Measurements from ENCODE around the gene FOXR1.
"Not testable (repeated sequence)": the region's sequence is repeated elsewhere in the genome, so short reads cannot be mapped to it uniquely, and the experiment has no call there.

FOXR1 gene

DNA sequence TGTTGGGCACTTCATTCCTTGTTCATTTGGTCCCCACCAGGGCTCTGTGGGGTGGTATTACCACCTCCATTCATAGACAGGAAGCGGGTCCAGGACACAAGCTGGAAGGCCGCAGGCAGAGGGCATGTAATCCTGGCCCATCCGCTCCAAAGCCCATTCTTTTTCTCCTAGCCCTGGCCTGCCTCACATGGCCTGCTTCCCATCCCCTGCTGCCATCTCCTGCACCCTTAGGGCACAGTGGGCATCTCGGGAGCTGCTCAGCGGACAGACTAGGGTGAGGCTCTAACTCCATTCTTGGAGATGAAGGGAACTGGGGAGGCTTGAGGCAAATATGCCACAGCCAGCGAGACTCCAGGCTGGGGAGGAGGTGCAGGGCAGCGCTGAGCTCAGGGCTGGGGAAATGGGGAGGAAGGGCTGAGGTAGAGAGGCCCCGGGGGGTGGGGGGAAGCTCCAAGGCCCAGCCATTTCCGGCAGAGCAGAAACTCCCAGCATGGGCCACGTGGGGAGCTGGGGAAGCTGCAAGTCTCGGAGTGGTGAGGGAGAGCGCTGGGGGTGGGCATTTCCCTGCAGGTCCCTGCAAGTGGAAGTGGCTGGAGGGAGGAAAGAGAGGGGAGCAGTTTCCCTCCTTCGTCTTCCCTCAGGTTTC lies 31.5 kb upstream of the FOXR1 start:
- DNase-seq (ENCODE audit: insufficient read length, low spot score), result no peak
- FAIRE-seq, result peak; percentile 85

DNA sequence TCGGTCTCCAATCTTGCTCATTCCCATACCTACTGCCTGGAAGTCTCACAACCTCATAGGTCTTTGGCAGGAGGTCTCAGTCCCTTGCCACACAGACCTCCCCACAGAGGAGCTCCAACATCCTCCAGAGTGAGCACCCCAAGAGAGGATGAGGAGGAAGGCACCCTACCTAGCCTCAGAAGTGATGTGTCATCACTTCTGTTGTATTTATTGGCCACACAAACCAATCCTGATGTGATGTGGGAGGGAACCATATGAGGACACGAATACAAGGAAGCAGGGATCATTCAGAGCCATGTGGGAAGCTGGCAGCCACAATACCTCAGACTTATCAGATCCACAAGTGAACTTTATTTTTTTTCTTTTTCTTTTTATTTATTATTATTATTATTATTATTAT lies 24.5 kb upstream of the FOXR1 start:
- DNase-seq (ENCODE audit: insufficient read length, low spot score) (no peak), FAIRE-seq (no peak)

- no peak for FAIRE-seq
- DNase-seq (ENCODE audit: insufficient read length, low spot score), result no peak
Observed at GRCh38 chr11:118948000-118948399, 23.6 kb upstream of the FOXR1 start.

- DNase-seq (ENCODE audit: insufficient read length, low spot score), result no peak
- FAIRE-seq, result no peak
Observed at GRCh38 chr11:118953265-118953664, 18.3 kb upstream of the FOXR1 start.

DNA sequence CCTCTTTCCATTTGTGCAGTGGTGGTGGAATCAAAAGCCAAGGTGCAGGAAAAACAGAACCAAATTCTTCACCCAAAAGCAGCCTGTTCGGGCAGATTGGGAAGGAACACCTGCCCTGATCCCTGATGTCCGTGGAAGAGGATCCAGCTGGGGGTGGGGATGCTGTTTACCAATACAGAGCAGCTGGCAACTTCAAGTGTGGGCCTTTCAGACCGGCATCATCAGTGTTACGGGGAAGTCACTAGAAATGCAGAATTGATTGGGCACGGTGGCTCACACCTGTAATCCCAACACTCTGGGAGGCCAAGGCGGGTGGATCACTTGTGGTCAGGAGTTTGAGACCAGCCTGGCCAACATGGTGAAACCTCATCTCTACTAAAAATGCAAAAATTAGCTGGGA lies 17.6 kb upstream of the FOXR1 start:
- not testable (repeated sequence) for DNase-seq (ENCODE audit: insufficient read length, low spot score); FAIRE-seq

DNA sequence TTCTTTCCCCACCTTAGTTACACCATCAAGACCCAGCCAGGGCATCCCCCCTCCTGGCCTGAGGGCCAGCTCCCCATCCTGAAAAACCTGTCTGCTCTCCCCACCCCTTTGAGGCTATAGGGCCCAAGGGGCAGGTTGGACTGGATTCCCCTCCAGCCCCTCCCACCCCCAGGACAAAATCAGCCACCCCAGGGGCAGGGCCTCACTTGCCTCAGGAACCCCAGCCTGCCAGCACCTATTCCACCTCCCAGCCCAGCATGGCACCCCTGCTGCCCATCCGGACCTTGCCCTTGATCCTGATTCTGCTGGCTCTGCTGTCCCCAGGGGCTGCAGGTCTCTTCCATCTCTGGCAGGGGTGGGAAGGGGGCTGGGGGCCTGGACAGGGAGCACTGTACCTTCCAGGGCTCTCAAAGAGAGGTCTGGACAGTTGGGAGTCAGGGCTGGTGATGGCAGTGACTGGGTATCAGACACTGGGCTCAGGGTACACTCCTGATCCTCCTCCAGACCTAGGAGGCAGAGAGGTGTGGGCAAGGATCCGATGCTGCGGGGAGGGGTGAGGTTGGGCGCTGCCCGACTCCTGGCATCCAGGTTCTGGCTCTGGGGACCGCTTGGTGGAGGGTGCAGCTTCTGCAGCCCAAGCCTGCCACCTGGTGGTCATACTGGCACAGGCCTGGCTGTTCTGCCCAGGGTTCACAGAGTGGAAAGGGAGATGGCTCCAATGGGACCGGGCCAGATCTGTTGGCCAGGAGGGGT lies 15.3 kb upstream of the FOXR1 start, which contains the start of gene UPK2:
TSS of gene UPK2 (plus strand) at position 205 of the 753 bp plus-strand sequence. CDS start at position 258, 53 bp downstream.
- FAIRE-seq (peak; percentile 86), DNase-seq (ENCODE audit: insufficient read length, low spot score) (peak; percentile 93)

GRCh38 chr11:118956847-118957469 lies 14.6 kb upstream of the FOXR1 start:
- DNase-seq (ENCODE audit: insufficient read length, low spot score), result no peak
- no peak for FAIRE-seq

GRCh38 chr11:118957549-118957948 lies 14.0 kb upstream of the FOXR1 start:
- FAIRE-seq (no peak), DNase-seq (ENCODE audit: insufficient read length, low spot score) (no peak)

DNA sequence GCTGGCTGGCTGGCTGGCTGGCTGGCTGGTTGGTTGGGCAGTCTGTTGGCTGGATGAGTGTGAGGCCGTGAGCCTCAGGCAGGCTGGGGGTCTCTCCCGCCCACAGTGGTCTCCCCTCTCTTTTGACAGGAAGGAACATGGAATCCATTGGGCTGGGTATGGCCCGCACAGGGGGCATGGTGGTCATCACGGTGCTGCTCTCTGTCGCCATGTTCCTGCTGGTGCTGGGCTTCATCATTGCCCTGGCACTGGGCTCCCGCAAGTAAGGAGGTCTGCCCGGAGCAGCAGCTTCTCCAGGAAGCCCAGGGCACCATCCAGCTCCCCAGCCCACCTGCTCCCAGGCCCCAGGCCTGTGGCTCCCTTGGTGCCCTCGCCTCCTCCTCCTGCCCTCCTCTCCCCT lies 13.6 kb upstream of the FOXR1 start:
- FAIRE-seq (no peak), DNase-seq (ENCODE audit: insufficient read length, low spot score) (no peak)

- FAIRE-seq (no peak), DNase-seq (ENCODE audit: insufficient read length, low spot score) (no peak)
Observed at GRCh38 chr11:118958577-118958976, 13.0 kb upstream of the FOXR1 start.

GRCh38 chr11:118961189-118961588 lies 10.4 kb upstream of the FOXR1 start:
- FAIRE-seq (no peak), DNase-seq (ENCODE audit: insufficient read length, low spot score) (no peak)

DNA sequence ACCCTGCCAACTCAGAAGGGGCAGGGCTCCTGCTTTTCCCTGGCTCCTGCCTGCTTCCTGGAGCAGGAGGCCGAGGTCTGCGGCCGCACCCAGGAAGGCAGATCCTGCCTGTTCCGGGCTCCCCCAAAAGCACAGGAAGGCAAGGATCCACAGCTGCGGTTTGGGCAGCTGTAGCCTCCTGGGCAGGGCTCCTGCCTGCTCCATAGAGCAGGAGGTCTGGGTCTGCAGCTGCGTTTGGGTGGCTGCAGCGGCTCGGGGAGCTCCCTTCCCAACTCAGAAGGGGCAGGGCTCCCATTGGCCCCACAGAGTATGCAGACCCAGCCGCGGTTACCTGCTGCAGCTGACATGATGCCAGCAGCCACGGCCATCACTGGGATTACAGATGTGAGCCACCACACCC lies 10.0 kb upstream of the FOXR1 start:
- FAIRE-seq (no peak), DNase-seq (ENCODE audit: insufficient read length, low spot score) (no peak)

DNA sequence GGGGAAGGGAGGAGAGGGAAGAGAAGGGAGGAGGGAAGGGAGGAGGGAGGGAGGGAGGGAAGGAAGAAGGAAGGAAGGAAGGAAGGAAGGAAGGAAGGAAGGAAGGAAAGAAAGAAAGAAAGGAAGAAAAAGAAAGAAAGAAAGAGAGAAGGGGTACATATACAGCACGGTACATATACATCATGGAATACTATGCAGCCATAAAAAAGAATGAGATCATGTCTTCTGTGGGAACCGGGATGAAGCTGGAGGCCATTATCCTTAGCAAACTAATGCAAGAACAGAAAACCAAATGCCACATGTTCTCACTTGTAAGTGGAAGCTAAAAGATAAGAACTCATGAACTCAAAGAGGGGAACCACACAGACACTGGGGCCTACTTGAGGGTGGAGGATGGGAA lies 2.1 kb upstream of the FOXR1 start:
- DNase-seq (ENCODE audit: insufficient read length, low spot score); FAIRE-seq: not testable (repeated sequence)

DNA sequence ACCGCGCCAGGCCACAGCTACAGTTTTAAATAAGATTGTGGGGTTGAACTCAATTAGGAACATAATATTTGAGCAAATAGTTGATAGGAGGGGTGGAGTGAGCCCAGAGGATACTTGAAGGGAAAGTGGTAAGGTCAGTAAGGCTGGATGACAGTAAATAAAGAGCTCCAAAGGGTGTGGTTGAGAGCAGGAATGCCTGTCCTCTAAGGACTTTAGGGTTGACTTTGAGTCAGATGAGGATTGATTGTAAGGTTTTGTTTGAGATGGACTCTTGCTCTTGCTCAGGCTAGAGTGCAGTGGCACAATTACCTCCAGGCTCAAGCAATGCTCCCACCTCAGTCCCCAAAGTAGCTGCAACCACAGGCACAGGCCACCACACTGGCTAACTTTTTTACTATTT lies 2.4 kb downstream of the FOXR1 start:
- DNase-seq (ENCODE audit: insufficient read length, low spot score), result no peak
- FAIRE-seq, result no peak

GRCh38 chr11:118975771-118976709 lies 4.5 kb downstream of the FOXR1 start:
- DNase-seq (ENCODE audit: insufficient read length, low spot score) (no peak), FAIRE-seq (no peak)

DNA sequence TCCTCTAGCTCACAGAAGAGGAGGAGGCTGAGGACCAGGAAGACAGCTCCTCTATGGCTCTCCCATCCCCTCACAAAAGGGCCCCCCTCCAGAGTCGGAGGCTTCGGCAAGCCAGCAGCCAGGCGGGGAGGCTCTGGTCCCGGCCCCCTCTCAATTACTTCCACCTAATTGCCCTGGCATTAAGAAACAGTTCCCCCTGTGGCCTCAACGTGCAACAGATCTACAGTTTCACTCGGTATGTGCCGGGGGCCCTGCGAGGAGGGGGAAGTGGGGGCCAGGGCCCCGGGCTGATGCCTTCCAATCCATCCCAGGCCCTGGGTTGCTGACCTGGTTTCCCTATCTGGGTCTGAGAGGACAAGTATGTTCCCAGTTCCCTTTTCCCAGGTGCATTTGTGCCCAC lies 7.9 kb downstream of the FOXR1 start:
- DNase-seq (ENCODE audit: insufficient read length, low spot score) (no peak), FAIRE-seq (no peak)

- DNase-seq (ENCODE audit: insufficient read length, low spot score) (no peak), FAIRE-seq (no peak)
Observed at GRCh38 chr11:118980191-118980881, 8.8 kb downstream of the FOXR1 start.

DNA sequence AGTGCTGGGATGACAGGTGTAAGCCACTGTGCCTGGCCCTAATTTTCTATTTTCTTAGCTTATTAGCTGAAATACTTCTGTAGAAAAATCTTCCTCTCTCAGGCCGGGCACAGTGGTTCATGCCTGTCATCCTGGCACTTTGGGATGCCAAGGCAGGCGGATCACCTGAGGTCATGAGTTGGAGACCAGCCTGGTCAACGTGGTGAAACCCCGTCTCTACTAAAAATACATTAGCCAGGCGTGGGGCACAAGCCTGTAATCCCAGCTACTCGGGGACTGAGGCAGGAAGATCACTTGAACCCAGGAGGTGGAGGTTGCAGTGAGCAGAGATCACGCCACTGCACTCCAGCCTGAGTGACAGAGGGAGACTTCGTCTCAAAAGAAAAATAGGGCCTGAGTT lies 12.8 kb downstream of the FOXR1 start:
- FAIRE-seq; DNase-seq (ENCODE audit: insufficient read length, low spot score): not testable (repeated sequence)

GRCh38 chr11:118984825-118985224 lies 13.3 kb downstream of the FOXR1 start:
- DNase-seq (ENCODE audit: insufficient read length, low spot score) (no peak), FAIRE-seq (no peak)

DNA sequence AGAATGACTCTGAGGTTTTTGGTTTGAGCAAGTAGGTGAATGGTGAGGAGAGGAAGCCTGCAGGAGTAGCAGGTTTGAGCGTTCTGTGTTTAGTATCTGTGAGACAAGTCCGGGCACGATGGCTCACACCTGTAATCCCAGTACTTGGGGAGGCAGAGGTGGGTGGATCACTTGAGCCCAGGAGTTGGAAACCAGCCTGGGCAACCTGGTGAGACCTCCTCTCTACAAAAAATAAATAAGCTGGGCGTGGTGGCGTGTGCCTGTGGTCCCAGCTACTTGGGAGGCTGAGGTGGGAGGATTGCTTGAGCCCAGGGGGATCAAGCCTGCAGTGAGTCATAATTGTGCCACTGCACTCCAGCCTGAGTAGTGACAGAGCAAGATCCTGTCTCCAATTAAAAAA lies 16.7 kb downstream of the FOXR1 start:
- DNase-seq (ENCODE audit: insufficient read length, low spot score) (no peak), FAIRE-seq (no peak)
